NT2/D1 (cell line): ENCODE results near the gene CFAP157.

Experiments
- DNase-seq: peaks from one replicate; pipeline ENCODE4 v3.0.0-alpha.2; 2011; ENCODE audit warnings: low read depth, low spot score
- H3K27me3 ChIP-seq: 2 replicates; pipeline ENCODE4 v1.6.0; 2011; ENCODE audit warnings: mild to moderate bottlenecking; ENCODE audit not compliant: insufficient read length, insufficient read depth
- H3K36me3 ChIP-seq: 2 replicates; pipeline ENCODE4 v1.6.1; 2011; ENCODE audit warnings: mild to moderate bottlenecking, low read length, mixed read lengths; ENCODE audit not compliant: insufficient read depth, insufficient read length
- H3K4me1 ChIP-seq: 2 replicates; pipeline ENCODE4 v1.5.1; 2011; ENCODE audit not compliant: insufficient read depth, insufficient read length
- H3K4me3 ChIP-seq: 2 replicates; pipeline ENCODE4 v1.5.1; 2011; ENCODE audit warnings: low read depth; ENCODE audit not compliant: insufficient read length
- H3K9ac ChIP-seq: 2 replicates; pipeline ENCODE4 v1.6.0; 2011; ENCODE audit warnings: low read depth; ENCODE audit not compliant: insufficient read length
- H3K9me3 ChIP-seq: 2 replicates; pipeline ENCODE4 v1.5.1; 2011; ENCODE audit warnings: mild to moderate bottlenecking, low read length; ENCODE audit not compliant: insufficient read depth
- SUZ12 ChIP-seq: IDR thresholded peaks from 2 replicates; pipeline ENCODE4 v1.6.1; 2011; ENCODE audit not compliant: insufficient read length, insufficient read depth; ENCODE audit errors: extremely low read depth
- YY1 ChIP-seq: IDR thresholded peaks from 2 replicates; pipeline ENCODE4 v1.6.1; 2011; ENCODE audit not compliant: insufficient read length, insufficient read depth
- ZNF274 ChIP-seq: IDR thresholded peaks from 2 replicates; pipeline ENCODE4 v1.6.1; 2011; ENCODE audit warnings: mild to moderate bottlenecking, low read depth, low read length

The CFAP157 gene

GRCh38 chr9:127703289-127703946 is 3.4 kb upstream of the CFAP157 start:
- Histone ChIP-seq H3K4me1 (peaks cover 10% of the 10 kb centered on the region), H3K9me3 (peaks cover under 1% of the 10 kb centered on the region; the same call in 1 of the 2 replicates), H3K4me3 (no peak overlapping the region), H3K27me3 (no peaks in the 10 kb centered on the region), H3K9ac (no peak overlapping the region), H3K36me3 (no peaks in the 10 kb centered on the region)
- no peak for DNase-seq
- no peak for TF ChIP-seq ZNF274
- no peak for TF ChIP-seq YY1
- TF ChIP-seq SUZ12, result no peak

- DNase-seq, result no peak
- peaks cover 10% of the 10 kb centered on the region for H3K4me1 ChIP-seq
- H3K27me3 ChIP-seq, result no peaks in the 10 kb centered on the region
- H3K4me3 ChIP-seq, result no peak overlapping the region
- TF ChIP-seq SUZ12 (no peak), YY1 (no peak), ZNF274 (no peak)
- no peaks in the 10 kb centered on the region for H3K36me3 ChIP-seq
- H3K9me3 ChIP-seq, result peaks cover 5% of the 10 kb centered on the region; the same call in 1 of the 2 replicates
- H3K9ac ChIP-seq, result peak overlapping the region; percentile 44
These were observed 1.0 kb upstream of the CFAP157 start for GRCh38 chr9:127705577-127706379.

GRCh38 chr9:127707766-127708165 is 978 bp downstream of the CFAP157 start:
- no peak overlapping the region for H3K4me3 ChIP-seq
- no peak overlapping the region for H3K9ac ChIP-seq
- H3K4me1 ChIP-seq, result peaks cover 12% of the 10 kb centered on the region
- no peaks in the 10 kb centered on the region for H3K36me3 ChIP-seq
- TF ChIP-seq SUZ12, result no peak
- no peak for TF ChIP-seq ZNF274
- TF ChIP-seq YY1, result no peak
- DNase-seq, result no peak
- no peaks in the 10 kb centered on the region for H3K27me3 ChIP-seq
- peaks cover 5% of the 10 kb centered on the region; the same call in 1 of the 2 replicates for H3K9me3 ChIP-seq

GRCh38 chr9:127708952-127709587 is 2.3 kb downstream of the CFAP157 start:
- no peak overlapping the region for H3K9ac ChIP-seq
- no peaks in the 10 kb centered on the region for H3K36me3 ChIP-seq
- H3K27me3 ChIP-seq, result peaks cover 4% of the 10 kb centered on the region
- H3K4me1 ChIP-seq, result peaks cover 12% of the 10 kb centered on the region
- H3K4me3 ChIP-seq, result no peak overlapping the region
- peaks cover 5% of the 10 kb centered on the region; the same call in 1 of the 2 replicates for H3K9me3 ChIP-seq
- DNase-seq, result no peak
- TF ChIP-seq ZNF274 (no peak), YY1 (no peak), SUZ12 (no peak)

- Histone ChIP-seq H3K27me3 (peaks cover 15% of the 10 kb centered on the region), H3K9ac (no peak overlapping the region), H3K9me3 (peaks cover 5% of the 10 kb centered on the region; the same call in 1 of the 2 replicates), H3K4me3 (no peak overlapping the region), H3K4me1 (peaks cover 13% of the 10 kb centered on the region), H3K36me3 (no peaks in the 10 kb centered on the region)
- no peak for TF ChIP-seq ZNF274
- TF ChIP-seq SUZ12, result no peak
- no peak for TF ChIP-seq YY1
- no peak for DNase-seq
These were observed 3.5 kb downstream of the CFAP157 start for GRCh38 chr9:127710204-127710783.

GRCh38 chr9:127711226-127711701 is 4.5 kb downstream of the CFAP157 start:
- Histone ChIP-seq H3K4me1 (peaks cover 10% of the 10 kb centered on the region), H3K4me3 (no peak overlapping the region), H3K27me3 (peaks cover 16% of the 10 kb centered on the region), H3K9me3 (peaks cover 5% of the 10 kb centered on the region; the same call in 1 of the 2 replicates), H3K9ac (no peak overlapping the region), H3K36me3 (no peaks in the 10 kb centered on the region)
- TF ChIP-seq ZNF274 (no peak), SUZ12 (no peak), YY1 (no peak)
- no peak for DNase-seq

- Histone ChIP-seq H3K36me3 (no peaks in the 10 kb centered on the region), H3K4me3 (no peak overlapping the region), H3K4me1 (peaks cover 11% of the 10 kb centered on the region), H3K9ac (peak overlapping the region; percentile 45), H3K9me3 (peaks cover 5% of the 10 kb centered on the region; the same call in 1 of the 2 replicates), H3K27me3 (peaks cover 16% of the 10 kb centered on the region)
- DNase-seq, result no peak
- TF ChIP-seq ZNF274, result no peak
- no peak for TF ChIP-seq SUZ12
- no peak for TF ChIP-seq YY1
These were observed 5.1 kb downstream of the CFAP157 start for GRCh38 chr9:127711831-127712274.
